MCF 10A (cell line): ENCODE data around the gene HNF4A. TPM values are rescaled to one million over a fixed set of nuclear protein-coding genes. Genes with fewer than 3 reads are reported as not detected.

Source experiments
- BruUV-seq: library from RNA; stranded (reverse); fragments of 400-500 nt; replicated peaks from 2 replicates; lab custom pipeline; 2021; lab: Mats Ljungman, UMichigan
- CTCF ChIA-PET: fragments of 300-600 bp; sonication (Branson Sonifier 250); formaldehyde crosslinking; extraction: SDS; loops from one replicate; lab custom pipeline; 2021; ENCODE audit warnings: antibody characterized with exemption, inconsistent platforms; lab: Yijun Ruan, JAX
- POLR2A ChIA-PET: fragments of 300-600, 350-650 bp; sonication (Branson Sonifier 250); formaldehyde crosslinking; extraction: SDS; loops from one replicate; lab custom pipeline; 2020; ENCODE audit warnings: antibody characterized with exemption, inconsistent platforms; lab: Yijun Ruan, JAX
- DNase-seq: peaks from one replicate; pipeline ENCODE4 v3.0.0-alpha.2; 2018; ENCODE audit not compliant: unreplicated experiment
- H3K27ac Mint-ChIP-seq: one replicate; pipeline ENCODE4 v1.8.0; 2022; ENCODE audit warnings: mild to moderate bottlenecking, low read depth, mixed read lengths; ENCODE audit not compliant: unreplicated experiment
- H3K27me3 Mint-ChIP-seq: one replicate; pipeline ENCODE4 v1.8.0; 2022; ENCODE audit warnings: mixed read lengths; ENCODE audit not compliant: insufficient read depth, unreplicated experiment
- H3K36me3 Mint-ChIP-seq: one replicate; pipeline ENCODE4 v1.8.0; 2022; ENCODE audit warnings: mild to moderate bottlenecking, moderate library complexity, mixed read lengths; ENCODE audit not compliant: insufficient read depth, unreplicated experiment
- H3K4me1 Mint-ChIP-seq: one replicate; pipeline ENCODE4 v1.8.0; 2022; ENCODE audit warnings: mixed read lengths; ENCODE audit not compliant: insufficient read depth, unreplicated experiment
- H3K4me3 Mint-ChIP-seq: one replicate; pipeline ENCODE4 v1.8.0; 2022; ENCODE audit warnings: mild to moderate bottlenecking, moderate library complexity, mixed read lengths; ENCODE audit not compliant: unreplicated experiment
- H3K9me3 Mint-ChIP-seq: one replicate; pipeline ENCODE4 v1.8.0; 2022; ENCODE audit warnings: mixed read lengths; ENCODE audit not compliant: unreplicated experiment
- intact Hi-C: fragments of 100-400 bp; cut with micrococcal nuclease; formaldehyde crosslinking; loops from 2 replicates; pipeline ENCODE4 v1.14.1; 2022
- total RNA-seq: library from RNA; stranded (reverse); gene quantifications from 2 replicates; pipeline ENCODE4 v1.2.3, GENCODE V29; 2022
- TF ChIP-seq, protein P1 (sequence below): fragments of 200-600 bp; IDR thresholded peaks from one replicate; pipeline ENCODE4 v1.8.0; 2022; ENCODE audit warnings: antibody characterized with exemption, mild to moderate bottlenecking; ENCODE audit not compliant: unreplicated experiment

The HNF4A gene
- total RNA-seq, 1 experiment from 2014 or later: not detected

DNA sequence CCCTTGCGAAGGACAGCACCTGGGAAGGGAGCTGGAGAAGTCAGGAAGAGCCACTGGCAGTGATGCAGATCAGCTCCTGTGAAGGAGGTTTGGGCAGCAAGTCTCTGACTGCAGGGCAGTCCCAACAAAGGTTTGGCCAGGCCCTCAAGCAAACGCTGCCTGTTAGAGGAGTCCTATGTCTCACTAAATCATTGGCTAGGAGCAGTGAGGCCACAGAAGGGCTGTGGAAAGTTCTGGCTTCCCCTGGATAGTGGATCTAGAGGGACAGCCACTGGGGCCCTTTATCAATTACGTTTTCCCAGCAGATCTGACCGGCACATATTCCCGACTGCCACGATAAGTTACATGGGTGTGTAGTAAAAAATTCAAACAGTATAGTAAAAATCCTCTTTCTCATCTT is 122.7 kb downstream of the HNF4A start:
- H3K4me3 Mint-ChIP-seq: no peak overlapping the region
- H3K27ac Mint-ChIP-seq: no peak overlapping the region
- BruUV-seq: no TSS peak
- no peak for DNase-seq
- POLR2A ChIA-PET: interaction anchor here (1.2 to 3.8 kb wide), 5 partner anchors 13 to 130 kb away, joined by 4 to 62 read pairs (median 26); partner anchors contain the start of gene SERINC3
- intact Hi-C loops: loop anchor here (10.0 kb wide), 3 partner anchors 47 to 363 kb away; partner anchors contain the start of gene SERINC3
- no peaks in the 10 kb centered on the region for H3K9me3 Mint-ChIP-seq
- peaks cover 28% of the 10 kb centered on the region for H3K4me1 Mint-ChIP-seq
- H3K36me3 Mint-ChIP-seq: peaks cover 31% of the 10 kb centered on the region
- TF ChIP-seq, protein P1, sequence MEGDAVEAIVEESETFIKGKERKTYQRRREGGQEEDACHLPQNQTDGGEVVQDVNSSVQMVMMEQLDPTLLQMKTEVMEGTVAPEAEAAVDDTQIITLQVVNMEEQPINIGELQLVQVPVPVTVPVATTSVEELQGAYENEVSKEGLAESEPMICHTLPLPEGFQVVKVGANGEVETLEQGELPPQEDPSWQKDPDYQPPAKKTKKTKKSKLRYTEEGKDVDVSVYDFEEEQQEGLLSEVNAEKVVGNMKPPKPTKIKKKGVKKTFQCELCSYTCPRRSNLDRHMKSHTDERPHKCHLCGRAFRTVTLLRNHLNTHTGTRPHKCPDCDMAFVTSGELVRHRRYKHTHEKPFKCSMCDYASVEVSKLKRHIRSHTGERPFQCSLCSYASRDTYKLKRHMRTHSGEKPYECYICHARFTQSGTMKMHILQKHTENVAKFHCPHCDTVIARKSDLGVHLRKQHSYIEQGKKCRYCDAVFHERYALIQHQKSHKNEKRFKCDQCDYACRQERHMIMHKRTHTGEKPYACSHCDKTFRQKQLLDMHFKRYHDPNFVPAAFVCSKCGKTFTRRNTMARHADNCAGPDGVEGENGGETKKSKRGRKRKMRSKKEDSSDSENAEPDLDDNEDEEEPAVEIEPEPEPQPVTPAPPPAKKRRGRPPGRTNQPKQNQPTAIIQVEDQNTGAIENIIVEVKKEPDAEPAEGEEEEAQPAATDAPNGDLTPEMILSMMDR: no peak
- CTCF ChIA-PET: interaction anchor here (1.0 to 3.3 kb wide), 4 partner anchors 17 to 261 kb away, joined by 3 to 20 read pairs (median 4); no protein-coding TSS in a partner anchor
- H3K27me3 Mint-ChIP-seq: no peaks in the 10 kb centered on the region

DNA sequence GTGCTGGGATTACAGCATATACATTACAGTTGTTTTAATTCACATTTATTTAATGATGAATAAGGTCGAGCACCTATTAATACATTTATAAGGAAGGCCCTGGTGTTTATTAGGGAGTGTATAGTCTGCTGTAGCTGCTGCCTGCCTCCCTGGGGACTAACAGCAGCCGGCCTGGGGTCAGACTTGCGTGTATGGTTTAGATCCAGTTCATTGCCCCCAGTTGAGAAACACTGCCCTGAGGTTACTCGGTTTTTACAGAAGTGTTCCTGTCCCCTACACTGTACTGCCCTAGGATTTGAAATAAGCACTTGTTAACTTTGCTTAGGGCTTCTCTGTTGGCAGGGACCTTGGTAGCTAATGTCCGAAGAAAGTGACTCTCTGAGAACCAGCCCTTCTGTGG is 124.1 kb downstream of the HNF4A start:
- peaks cover 28% of the 10 kb centered on the region for H3K4me1 Mint-ChIP-seq
- H3K27ac Mint-ChIP-seq: no peak overlapping the region
- no peak overlapping the region for H3K4me3 Mint-ChIP-seq
- CTCF ChIA-PET: interaction anchor here (0.6 to 1.3 kb wide), 3 partner anchors 9 to 168 kb away, joined by 3 to 6 read pairs (median 3); partner anchors contain the start of gene FITM2
- intact Hi-C loops: loop anchor here (10.0 kb wide), 3 partner anchors 45 to 365 kb away; partner anchors contain the start of gene SERINC3
- BruUV-seq: no TSS peak
- H3K27me3 Mint-ChIP-seq: no peaks in the 10 kb centered on the region
- peaks cover 45% of the 10 kb centered on the region for H3K36me3 Mint-ChIP-seq
- no peak for DNase-seq
- POLR2A ChIA-PET: interaction anchor here (1.2 to 1.7 kb wide), 3 partner anchors 13 to 42 kb away, joined by 5 to 8 read pairs (median 5); partner anchors contain the start of gene SERINC3
- TF ChIP-seq, protein P1: no peak
- H3K9me3 Mint-ChIP-seq: no peaks in the 10 kb centered on the region

DNA sequence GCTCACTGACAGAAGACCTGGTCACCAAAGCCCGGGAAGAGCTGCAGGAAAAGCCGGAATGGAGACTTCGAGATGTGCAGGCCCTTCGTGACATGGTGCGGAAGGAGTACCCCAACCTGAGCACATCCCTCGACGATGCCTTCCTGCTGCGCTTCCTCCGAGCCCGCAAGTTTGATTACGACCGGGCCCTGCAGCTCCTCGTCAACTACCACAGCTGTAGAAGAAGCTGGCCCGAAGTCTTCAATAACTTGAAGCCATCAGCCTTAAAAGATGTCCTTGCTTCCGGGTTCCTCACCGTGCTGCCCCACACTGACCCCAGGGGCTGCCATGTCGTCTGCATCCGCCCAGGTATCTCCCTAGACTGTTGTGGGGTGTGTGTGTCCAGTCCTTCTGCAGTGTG is 124.6 kb downstream of the HNF4A start:
- no TSS peak for BruUV-seq

More for the DNA sequence above, 124.6 kb downstream of the HNF4A start:
- no peak overlapping the region for H3K27ac Mint-ChIP-seq
- H3K4me3 Mint-ChIP-seq: no peak overlapping the region
- peaks cover 23% of the 10 kb centered on the region for H3K4me1 Mint-ChIP-seq
- H3K27me3 Mint-ChIP-seq: no peaks in the 10 kb centered on the region
- CTCF ChIA-PET: interaction anchor here (0.6 to 1.3 kb wide), 4 partner anchors 9 to 169 kb away, joined by 3 to 6 read pairs (median 3); partner anchors contain the start of gene FITM2
- H3K36me3 Mint-ChIP-seq: peaks cover 49% of the 10 kb centered on the region
- POLR2A ChIA-PET: interaction anchor here (0.6 to 1.7 kb wide), 4 partner anchors 10 to 42 kb away, joined by 3 to 8 read pairs (median 5); partner anchors contain the start of gene SERINC3
- TF ChIP-seq, protein P1: no peak
- intact Hi-C loops: no loop called here
- no peaks in the 10 kb centered on the region for H3K9me3 Mint-ChIP-seq
- no peak for DNase-seq
